HG03280 (cell line): ENCODE results near the gene ZNRF2.

Source experiments
- ATAC-seq: cut with Tn5 transposase; IDR thresholded peaks from one replicate; pipeline ENCODE4 v1.9.1; 2021; ENCODE audit warnings: mild to moderate bottlenecking, moderate library complexity; ENCODE audit not compliant: unreplicated experiment

The ZNRF2 gene

GRCh38 chr7:30315589-30315988, 31.2 kb downstream of the ZNRF2 start:
- no peak for ATAC-seq

GRCh38 chr7:30320392-30320791, 36.0 kb downstream of the ZNRF2 start:
- ATAC-seq = no peak

- no peak for ATAC-seq
Measured at GRCh38 chr7:30321089-30321881, 36.9 kb downstream of the ZNRF2 start.

- ATAC-seq = no peak
Measured at GRCh38 chr7:30321882-30322192, 37.4 kb downstream of the ZNRF2 start.

- ATAC-seq = peak; percentile 74
Measured at GRCh38 chr7:30322271-30323005, 38.0 kb downstream of the ZNRF2 start.

GRCh38 chr7:30323006-30323355, 38.6 kb downstream of the ZNRF2 start:
- ATAC-seq = peak; percentile 57

DNA sequence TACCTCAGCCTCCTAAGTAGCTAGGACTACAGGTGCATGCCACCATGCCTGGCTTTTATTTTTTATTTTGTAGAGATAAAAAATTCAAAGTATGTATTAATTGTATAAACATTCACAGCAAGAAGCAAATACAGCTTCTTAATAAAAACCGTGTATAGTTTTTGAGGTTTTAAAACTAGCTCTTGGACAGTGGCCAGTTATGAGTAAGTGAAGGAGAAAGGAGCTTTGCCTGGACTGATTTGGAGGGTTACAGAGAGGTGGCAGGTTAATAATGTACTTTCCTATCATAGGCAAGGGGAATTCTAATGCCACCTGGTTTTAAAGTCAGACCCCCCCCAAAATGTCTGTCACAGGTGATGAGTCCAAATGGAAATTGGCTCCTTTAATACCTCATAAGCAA, 43.4 kb downstream of the ZNRF2 start:
- ATAC-seq = no peak

DNA sequence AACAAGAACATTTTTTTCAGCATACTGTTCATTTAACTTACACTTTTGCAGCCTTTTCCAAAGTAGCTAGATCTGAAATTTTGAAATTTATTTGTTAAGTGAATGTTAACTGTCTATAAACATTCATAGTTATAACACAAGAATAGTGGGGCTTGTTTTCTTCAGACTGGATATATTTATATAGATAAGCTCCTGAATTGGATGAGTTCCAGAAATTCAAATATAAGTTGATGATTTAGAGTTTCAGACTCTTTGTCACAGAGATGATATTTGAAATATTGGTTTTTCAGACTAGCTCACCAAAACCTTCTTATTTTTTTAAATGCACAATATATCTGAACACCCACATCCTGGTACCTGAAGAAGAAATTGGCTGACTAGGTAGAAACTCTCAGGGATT, 44.0 kb downstream of the ZNRF2 start:
- no peak for ATAC-seq

DNA sequence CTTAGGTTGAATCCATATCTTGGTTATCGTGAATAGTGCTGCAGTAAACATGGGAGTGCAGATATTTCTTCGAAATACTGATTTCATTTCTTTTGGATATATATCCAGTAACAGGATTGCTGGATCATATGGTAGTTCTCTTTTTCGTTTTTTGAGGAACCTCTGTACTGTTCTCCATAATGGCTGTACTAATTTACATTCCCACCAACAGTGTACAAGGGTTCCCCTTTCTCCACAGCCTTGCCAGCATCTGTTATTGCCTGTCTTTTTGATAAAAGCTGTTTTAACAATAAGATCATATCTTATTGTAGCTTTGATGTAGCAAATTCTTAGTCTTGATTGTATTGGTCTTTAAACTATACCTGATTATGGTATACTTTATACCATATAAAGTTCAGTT, 45.3 kb downstream of the ZNRF2 start:
- no peak for ATAC-seq

DNA sequence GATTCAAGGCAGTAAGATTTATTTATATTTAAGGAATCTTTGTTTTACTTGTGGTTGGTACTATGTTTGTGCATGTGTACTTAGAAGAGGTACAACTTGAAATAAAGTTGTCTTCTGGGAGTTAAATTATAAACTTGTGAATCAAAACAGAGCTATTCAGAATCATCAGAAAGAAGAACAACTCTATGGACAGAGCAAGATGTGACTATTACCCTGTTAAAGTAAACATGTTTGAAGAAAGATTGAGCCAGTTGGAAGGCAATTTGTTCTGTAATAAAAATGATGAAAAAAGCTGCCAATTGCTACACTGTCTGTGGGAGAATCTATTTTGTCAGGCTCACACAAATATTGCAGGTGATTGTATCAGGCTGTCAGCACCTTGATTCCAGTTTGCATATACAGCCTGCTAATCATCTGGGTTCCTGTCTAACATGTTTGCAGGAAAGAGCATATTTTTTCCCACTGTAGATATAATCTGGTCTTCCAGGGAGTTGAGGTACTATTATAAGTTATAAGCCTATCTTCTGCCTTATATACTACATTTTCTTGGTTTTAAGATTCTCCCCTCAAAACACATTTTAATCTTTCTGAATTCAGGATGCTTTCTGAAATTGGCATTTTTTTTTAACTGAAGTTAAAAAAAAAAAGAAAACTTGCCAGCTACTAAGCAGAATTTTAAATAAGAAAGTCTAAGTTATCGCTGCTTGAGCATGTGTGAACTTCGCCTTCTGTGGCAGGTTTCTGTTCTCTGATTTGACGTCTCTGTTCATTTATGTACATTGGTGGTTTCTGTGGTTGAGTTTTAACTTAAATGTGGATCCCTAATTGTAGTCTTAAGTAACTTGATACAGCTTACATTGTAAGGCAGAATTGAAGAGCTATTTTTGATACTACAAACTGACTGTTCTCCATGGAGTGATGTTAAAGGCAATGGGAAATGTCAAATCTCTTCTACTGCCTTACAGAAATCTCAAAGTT, 46.0 kb downstream of the ZNRF2 start:
- ATAC-seq = peak; percentile 77

DNA sequence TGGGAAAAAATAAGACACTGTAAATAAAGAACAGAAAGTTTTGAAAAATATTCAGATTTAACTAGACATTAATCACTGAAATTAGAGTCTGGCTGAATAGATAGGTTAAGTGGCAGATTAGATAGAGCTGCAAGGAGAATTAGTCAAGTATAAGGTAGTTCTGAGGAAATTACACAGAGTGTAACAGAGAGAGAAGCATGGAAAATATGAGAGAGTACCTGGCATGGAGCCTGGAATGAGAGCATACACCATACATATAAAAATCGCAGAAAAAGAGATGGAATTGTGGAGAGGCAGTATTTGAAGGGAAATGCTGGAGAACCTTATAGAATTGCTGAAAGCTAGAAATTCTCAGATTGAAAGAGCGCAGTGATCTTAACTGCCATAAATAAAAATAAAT, 46.9 kb downstream of the ZNRF2 start:
- ATAC-seq = no peak

DNA sequence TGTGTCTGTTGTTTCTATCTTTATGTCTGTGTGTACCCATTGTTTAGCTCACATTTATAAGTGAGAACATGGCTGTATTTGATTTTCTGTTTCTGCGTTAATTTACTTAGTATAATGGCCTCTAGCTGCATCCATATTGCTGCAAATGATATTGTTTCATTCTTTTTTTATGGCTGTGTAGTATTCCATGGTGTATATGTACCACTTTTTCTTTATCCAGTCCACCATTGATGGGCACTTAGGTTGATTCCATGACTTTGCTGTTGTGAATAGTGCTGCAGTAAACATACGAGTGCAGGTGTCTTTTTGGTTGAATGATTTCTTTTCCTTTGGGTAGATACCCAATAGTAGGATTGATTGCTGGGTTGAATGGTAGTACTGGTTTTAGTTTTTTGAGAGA, 48.2 kb downstream of the ZNRF2 start:
- ATAC-seq = no peak

DNA sequence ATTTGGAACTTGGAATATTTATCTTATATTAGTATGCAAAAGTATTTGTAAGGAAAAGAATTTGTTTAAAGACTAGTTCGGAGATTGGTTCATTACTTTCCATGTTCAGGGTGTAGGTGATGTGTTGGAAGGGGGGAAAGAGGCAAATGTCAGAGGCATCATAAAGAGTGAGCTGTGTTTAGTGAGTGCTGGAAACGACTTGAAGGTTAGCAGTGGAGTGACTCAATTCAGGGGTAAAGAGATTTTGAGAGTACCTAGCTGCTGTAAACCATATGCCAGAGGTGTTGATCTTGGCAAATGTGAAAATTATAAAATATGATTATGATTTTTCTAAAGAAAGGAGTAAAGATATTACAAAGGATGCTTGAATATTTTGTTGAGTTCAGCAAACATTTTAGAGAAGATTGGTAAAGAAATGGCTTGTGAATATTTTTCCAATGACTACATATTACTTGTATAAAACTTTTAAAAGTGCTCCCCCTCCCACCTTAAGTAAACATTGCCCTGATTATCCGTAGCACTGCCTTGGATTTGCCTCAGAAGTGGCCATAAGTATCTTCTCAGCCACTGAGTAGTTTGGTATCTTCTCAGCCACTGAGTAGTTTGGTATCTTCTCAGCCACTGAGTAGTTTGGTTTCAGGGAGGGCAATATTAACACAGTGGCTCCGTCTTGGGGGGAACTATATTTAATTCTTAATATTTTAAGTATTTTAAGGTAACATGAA, 51.5 kb downstream of the ZNRF2 start:
- ATAC-seq = no peak

DNA sequence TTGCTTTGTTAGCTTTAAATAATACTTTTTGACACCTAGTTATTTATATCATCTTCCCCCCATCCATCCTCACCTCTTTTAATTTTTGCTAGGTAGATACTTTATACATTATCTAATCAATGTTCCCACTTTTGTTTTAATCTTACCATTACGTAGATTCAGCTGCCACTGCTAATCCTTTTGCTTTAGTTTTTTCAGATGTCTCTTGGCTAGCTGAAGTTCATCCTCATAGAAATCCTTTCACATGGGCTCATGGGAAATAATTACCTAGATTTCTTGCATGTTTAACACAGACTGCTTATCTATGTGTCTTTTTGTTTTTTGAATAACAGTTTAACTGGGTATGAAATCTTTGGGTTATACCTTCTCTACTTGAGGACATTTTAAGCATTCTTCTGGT, 60.1 kb downstream of the ZNRF2 start:
- ATAC-seq = no peak

GRCh38 chr7:30347226-30348082, 63.1 kb downstream of the ZNRF2 start:
- peak; percentile 10 for ATAC-seq

GRCh38 chr7:30348083-30348560, 63.7 kb downstream of the ZNRF2 start:
- ATAC-seq = peak; percentile 77

- no peak for ATAC-seq
Measured at GRCh38 chr7:30349170-30349569, 64.8 kb downstream of the ZNRF2 start.

DNA sequence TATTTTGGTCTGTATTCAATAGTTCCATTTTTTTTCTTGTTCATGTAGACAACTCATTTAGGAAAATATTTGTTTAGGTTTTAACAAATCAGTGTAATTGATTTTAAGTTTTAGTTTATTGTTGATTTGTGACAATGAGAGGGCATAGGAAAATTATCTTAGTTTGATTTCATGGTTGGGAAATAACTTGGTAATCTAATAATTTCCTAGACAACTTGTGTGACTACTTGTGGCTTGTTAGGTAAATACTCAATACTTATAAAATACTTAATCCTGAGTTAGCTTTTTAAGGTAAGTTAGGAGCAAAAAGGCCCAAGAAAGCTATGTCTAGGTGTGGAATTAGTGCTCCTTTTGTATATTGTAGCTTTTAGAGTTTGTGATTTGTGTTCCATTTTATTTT, 65.4 kb downstream of the ZNRF2 start:
- ATAC-seq = no peak

DNA sequence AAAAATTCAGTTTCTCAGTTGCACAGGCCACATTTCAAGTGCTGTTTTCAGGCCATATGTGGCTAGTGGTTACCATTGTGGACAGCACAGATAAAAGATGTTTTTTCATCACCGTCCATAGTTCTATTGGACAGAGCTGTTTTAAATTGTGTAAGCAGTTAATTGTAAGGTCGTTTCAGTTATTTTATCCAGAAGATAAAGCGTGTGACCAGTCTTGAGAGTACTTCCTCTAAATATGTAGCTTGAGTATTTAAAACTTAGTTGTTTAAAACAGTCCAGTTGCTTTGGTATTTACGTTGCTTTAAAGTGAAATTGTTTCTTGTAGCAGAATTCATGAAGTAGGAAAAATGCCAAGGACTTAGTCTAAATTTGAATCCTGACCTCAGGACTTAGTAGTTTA, 66.9 kb downstream of the ZNRF2 start:
- no peak for ATAC-seq

GRCh38 chr7:30351724-30352123, 67.3 kb downstream of the ZNRF2 start:
- no peak for ATAC-seq
